Measurements from ENCODE around the gene CLMP. TPM values are rescaled to one million over a fixed set of nuclear protein-coding genes. Genes with fewer than 3 reads are reported as not detected.

CLMP gene
- total and polyA plus RNA-seq, 2 donors (not counting 1 experiment from before 2014, with no cell fraction given): 0.01 TPM; not detected in 1

DNA sequence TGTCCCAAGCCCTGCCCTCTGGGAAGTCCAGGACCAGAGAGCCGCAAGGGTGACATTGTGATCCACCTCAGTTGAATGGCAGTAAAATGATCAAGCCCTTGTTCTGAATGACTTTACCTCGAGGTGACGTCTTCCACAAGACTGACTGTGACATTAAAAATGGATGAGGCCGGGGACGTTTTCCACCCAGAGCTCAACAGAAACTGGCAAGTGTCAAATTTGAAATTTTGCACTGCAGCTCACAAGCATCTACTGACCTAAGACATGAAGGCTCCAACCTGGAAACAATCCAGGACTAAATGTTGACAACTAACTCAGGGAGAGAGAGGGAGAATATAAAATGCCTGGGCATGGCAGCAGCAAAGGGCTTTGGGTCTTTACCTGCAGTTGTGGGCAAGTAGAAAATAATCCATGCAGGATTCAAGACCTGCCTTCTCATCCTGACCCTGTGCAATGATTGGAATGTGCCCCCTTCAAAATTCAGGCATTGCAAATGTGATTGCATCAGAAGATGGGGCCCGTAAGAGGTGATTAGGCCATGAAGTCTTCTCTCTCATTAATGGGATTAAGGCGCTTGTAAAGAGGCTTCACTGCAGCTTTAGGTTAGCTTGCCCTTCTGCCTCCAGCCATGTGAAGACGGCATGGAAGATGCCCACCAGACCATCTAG lies 33.6 kb upstream of the CLMP start:
- H3K27ac Mint-ChIP-seq: no peak overlapping the region
- ChIA-PET CTCF (no interaction called here), POLR2A (no interaction called here)
- H3K9ac ChIP-seq (ENCODE audit: low read length): no peak overlapping the region
- H3K36me3 ChIP-seq (replicated peaks in 1 of 2; ENCODE audit: control extremely low read depth in 1 of 2, control insufficient read depth in 1 of 2, extremely low read depth in 1 of 2, insufficient read depth in 2 of 2, low read length in 1 of 2): no peaks in the 10 kb centered on the region
- no peaks in the 10 kb centered on the region for H4K20me1 ChIP-seq (ENCODE audit: control insufficient read depth, insufficient read depth, low read length, poor library complexity, severe bottlenecking)
- ATAC-seq (ENCODE audit: low read depth) (no peak), DNase-seq (no peak)
- H3K9me3 Mint-ChIP-seq (ENCODE audit: insufficient read depth): no peaks in the 10 kb centered on the region
- H3K27me3 ChIP-seq (replicated peaks in 1 of 4; ENCODE audit: control extremely low read depth in 1 of 4, control insufficient read depth in 3 of 4, insufficient read depth in 4 of 4, low read length in 3 of 4): no peaks in the 10 kb centered on the region
- no peak overlapping the region for H3K4me3 Mint-ChIP-seq
- intact Hi-C loops (cut with micrococcal nuclease): no loop called here
- peaks cover 14% of the 10 kb centered on the region for H3K27me3 Mint-ChIP-seq
- no peaks in the 10 kb centered on the region for H3K79me2 ChIP-seq (ENCODE audit: control insufficient read depth, insufficient read depth, low read length)
- no peak overlapping the region for H3K4me3 ChIP-seq (ENCODE audit: control extremely low read depth in 1 of 5, extremely low read depth in 1 of 5, insufficient read depth in 1 of 5, low read depth in 2 of 5, low read length in 4 of 5)
- H2AFZ ChIP-seq (ENCODE audit: insufficient read depth, low read depth, low read length, poor library complexity, severe bottlenecking): no peak overlapping the region
- no peak overlapping the region for H3K4me2 ChIP-seq (replicated peaks; ENCODE audit: low read depth, low read length, poor library complexity, severe bottlenecking)
- H3K27ac ChIP-seq (ENCODE audit: low read length in 2 of 2): no peak overlapping the region
- H3K4me1 Mint-ChIP-seq: peaks cover 7% of the 10 kb centered on the region
- no peak for TF ChIP-seq CTCF (IDR thresholded peaks at IDR 0.05)
- no peak for TF ChIP-seq EZH2 (IDR thresholded peaks at IDR 0.05; ENCODE audit: borderline replicate concordance, insufficient read depth, low read depth, low read length, poor library complexity, severe bottlenecking)
- H3K4me1 ChIP-seq (ENCODE audit: control insufficient read depth in 2 of 2, insufficient read depth in 2 of 2, low read length in 2 of 2): peaks cover 4 to 5% of the 10 kb centered on the region in 2 donors
- 91% methylated on average over 7 of the region's 8 CpGs for WGBS (ENCODE audit: insufficient coverage)
- no peaks in the 10 kb centered on the region for H3K9me3 ChIP-seq (ENCODE audit: control extremely low read depth in 1 of 3, control insufficient read depth in 2 of 3, insufficient read depth in 1 of 3, low read length in 2 of 3)

GRCh38 chr11:123227763-123228495 lies 32.9 kb upstream of the CLMP start:
- Histone ChIP-seq H3K27ac (ENCODE audit: low read length in 2 of 2) (no peak overlapping the region), H4K20me1 (ENCODE audit: control insufficient read depth, insufficient read depth, low read length, poor library complexity, severe bottlenecking) (no peaks in the 10 kb centered on the region), H3K79me2 (ENCODE audit: control insufficient read depth, insufficient read depth, low read length) (no peaks in the 10 kb centered on the region), H3K9ac (ENCODE audit: low read length) (no peak overlapping the region), H3K4me1 (ENCODE audit: control insufficient read depth in 2 of 2, insufficient read depth in 2 of 2, low read length in 2 of 2) (no peaks in the 10 kb centered on the region), H2AFZ (ENCODE audit: insufficient read depth, low read depth, low read length, poor library complexity, severe bottlenecking) (no peak overlapping the region), H3K4me3 (ENCODE audit: control extremely low read depth in 1 of 5, extremely low read depth in 1 of 5, insufficient read depth in 1 of 5, low read depth in 2 of 5, low read length in 4 of 5) (no peak overlapping the region), H3K4me2 (replicated peaks; ENCODE audit: low read depth, low read length, poor library complexity, severe bottlenecking) (no peak overlapping the region), H3K27me3 (replicated peaks in 1 of 4; ENCODE audit: control extremely low read depth in 1 of 4, control insufficient read depth in 3 of 4, insufficient read depth in 4 of 4, low read length in 3 of 4) (no peaks in the 10 kb centered on the region), H3K9me3 (ENCODE audit: control extremely low read depth in 1 of 3, control insufficient read depth in 2 of 3, insufficient read depth in 1 of 3, low read length in 2 of 3) (no peaks in the 10 kb centered on the region), H3K36me3 (replicated peaks in 1 of 2; ENCODE audit: control extremely low read depth in 1 of 2, control insufficient read depth in 1 of 2, extremely low read depth in 1 of 2, insufficient read depth in 2 of 2, low read length in 1 of 2) (no peaks in the 10 kb centered on the region)
- H3K4me1 Mint-ChIP-seq: peaks cover under 1% of the 10 kb centered on the region
- ChIA-PET CTCF (no interaction called here), POLR2A (no interaction called here)
- ATAC-seq (ENCODE audit: low read depth): no peak
- no peak for TF ChIP-seq CTCF (IDR thresholded peaks at IDR 0.05)
- no peak for TF ChIP-seq EZH2 (IDR thresholded peaks at IDR 0.05; ENCODE audit: borderline replicate concordance, insufficient read depth, low read depth, low read length, poor library complexity, severe bottlenecking)
- no peaks in the 10 kb centered on the region for H3K9me3 Mint-ChIP-seq (ENCODE audit: insufficient read depth)
- no peak overlapping the region for H3K27ac Mint-ChIP-seq
- no peak for DNase-seq
- H3K27me3 Mint-ChIP-seq: peaks cover 14% of the 10 kb centered on the region
- WGBS (ENCODE audit: insufficient coverage): 82% methylated on average over 4 of the region's 7 CpGs
- H3K4me3 Mint-ChIP-seq: no peak overlapping the region
- intact Hi-C loops (cut with micrococcal nuclease): no loop called here

Data from B cell (primary cell).